Head of caudate nucleus (tissue), 42 donors: ENCODE data around the gene HEATR1.
"Not testable (repeated sequence)": the region's sequence is repeated elsewhere in the genome, so short reads cannot be mapped to it uniquely, and the experiment has no call there.

Source experiments
- DNase-seq, 42 donors: peaks; one replicate each; pipeline versions ENCODE4 v3.0.0 to v3.0.0-alpha.2; 2020 to 2021; ENCODE audit warnings: mixed read lengths in 7 of 42
- intact Hi-C: fragments of 100-400 bp; cut with DNase I; formaldehyde crosslinking; loops from one replicate; pipeline ENCODE4 v1.15.0; 2022

HEATR1 gene

DNA sequence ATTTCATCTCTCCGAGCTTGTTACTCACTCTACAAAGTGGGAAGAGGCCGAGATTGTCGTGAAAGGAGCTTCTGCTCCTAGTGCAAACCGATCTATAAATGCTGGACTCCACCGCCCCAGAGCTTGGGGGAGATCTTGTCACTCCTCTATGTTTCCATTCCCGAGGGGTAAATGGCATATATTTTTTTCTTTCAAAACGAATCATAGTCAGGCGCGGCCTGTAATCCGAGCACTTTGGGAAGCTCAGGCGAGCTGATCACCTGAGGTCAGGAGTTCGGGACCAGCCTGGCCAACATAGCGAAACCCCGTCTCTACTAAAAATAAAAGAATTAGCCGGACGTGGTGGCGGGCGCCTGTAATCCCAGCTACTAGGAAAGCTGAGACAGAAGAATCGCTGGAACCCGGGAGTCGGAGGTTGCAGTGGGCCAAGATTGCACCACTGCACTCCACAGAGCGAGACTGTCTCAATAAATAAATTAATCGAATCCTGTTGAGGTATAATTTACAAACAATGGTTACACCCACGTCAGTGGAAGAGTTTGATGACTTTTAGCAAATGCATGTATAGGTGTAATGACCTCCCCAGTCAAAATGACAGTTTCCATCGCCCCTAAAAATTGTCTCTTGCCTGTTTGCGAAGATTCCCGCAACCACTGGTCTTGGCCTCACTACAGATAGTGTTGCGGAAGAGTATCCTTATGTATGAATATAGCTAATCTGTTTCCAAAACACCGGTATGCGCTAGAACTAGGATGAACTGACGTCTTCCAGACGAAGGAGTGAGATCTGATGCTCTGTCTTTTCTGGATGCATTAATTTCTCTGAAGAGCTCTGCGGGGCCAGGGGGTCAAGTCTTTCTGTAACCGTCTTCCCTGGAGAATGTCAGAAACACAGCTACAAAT is 840 bp upstream of the HEATR1 start:
- DNase-seq, result peak in 3 of 42 donors; percentile 3 to 18 (median 4)
- intact Hi-C loops, result loop anchor here (1.0 to 10.0 kb wide), 3 partner anchors 90 to 500 kb away; partner anchors contain the start of gene MTR

DNA sequence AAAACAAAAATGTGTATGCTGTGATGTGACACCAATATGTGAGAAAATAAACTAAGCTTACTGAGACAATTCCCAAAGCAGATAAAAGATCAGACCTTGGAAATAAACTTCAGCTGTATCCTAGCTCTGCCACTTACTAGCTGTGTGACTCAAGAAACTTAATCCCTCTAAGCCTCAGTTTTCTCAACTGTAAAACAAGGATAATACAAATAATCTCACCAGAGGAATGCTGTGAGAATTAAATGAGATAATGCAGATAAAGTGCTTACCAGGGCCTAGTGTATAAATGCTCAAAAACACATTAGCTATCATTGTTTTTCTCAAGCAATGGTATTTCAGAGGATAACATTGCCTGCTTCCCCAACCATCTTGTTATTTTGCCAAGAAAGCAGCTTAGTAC is 2.1 kb downstream of the HEATR1 start:
- intact Hi-C loops, result loop anchor here (10.0 kb wide), 2 partner anchors 93 to 497 kb away; no protein-coding TSS in a partner anchor

GRCh38 chr1:236590553-236591150 is 13.7 kb downstream of the HEATR1 start:
- intact Hi-C loops, result no loop called here
- no peak for DNase-seq

More for the DNA sequence above, 2.1 kb downstream of the HEATR1 start:
- DNase-seq, result no peak

- intact Hi-C loops, result no loop called here
- no peak for DNase-seq
Observed at GRCh38 chr1:236589531-236589930, 14.8 kb downstream of the HEATR1 start.

DNA sequence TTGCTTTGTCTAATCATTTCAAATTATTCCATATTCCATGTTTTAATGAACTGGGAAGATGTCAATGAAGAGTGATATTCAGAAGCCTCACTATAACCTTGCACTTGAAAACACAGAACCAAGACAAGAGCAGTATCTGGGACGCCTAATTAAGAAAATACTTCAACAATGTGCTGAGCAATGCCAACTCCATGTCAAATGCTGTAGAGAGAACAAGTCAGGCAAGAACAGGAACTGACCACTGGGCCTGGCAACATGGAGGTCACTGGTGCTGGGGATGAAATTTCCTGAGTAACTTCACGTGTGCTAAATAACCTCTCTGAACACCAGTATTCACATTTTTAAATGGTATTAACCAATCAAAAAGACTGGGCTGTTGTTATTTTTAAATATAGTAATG is 22.8 kb downstream of the HEATR1 start:
- DNase-seq, result no peak
- intact Hi-C loops, result no loop called here

DNA sequence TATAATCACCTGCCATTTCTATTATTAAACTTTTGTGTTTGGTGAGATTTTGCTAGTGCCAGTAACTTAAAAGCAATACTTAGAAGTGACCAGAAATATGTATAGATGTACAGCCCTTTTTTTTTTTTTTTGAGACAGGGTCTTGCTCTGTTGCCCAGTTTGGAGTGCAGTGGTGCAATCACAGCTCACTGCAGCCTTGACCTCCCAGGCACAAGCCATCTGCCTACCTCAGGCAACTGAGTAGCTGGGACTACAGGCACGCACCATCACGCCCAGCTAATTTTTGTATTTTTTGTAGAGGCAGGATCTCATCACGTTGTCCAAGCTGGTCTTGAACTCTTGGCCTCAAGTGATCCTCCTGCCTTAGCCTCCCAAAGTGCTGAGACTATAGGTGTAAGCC is 23.9 kb downstream of the HEATR1 start:
- intact Hi-C loops, DNase-seq: not testable (repeated sequence)

- DNase-seq, result no peak
- intact Hi-C loops, result no loop called here
Observed at GRCh38 chr1:236578661-236579060, 25.7 kb downstream of the HEATR1 start.

- DNase-seq, intact Hi-C loops: not testable (repeated sequence)
Observed at GRCh38 chr1:236577041-236577440, 27.3 kb downstream of the HEATR1 start.

DNA sequence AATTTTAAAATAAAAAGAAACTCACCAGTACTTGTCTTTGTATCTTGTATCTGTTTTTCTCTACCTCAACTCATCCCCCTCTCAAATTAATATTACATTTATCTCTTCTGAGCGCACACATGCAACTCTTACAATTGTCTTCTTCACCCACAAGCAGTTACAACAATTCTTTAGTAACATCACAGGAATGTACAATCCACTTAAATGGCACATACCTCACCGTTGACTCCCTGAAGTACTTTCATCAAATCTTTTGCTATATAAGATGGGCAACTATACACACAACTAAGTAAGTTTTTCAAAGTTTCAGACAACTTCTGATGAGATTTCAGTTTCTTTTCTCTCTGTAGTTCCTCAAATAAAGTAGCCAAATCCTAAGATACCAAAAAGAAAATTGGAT is 28.3 kb downstream of the HEATR1 start:
- DNase-seq, result no peak
- intact Hi-C loops, result no loop called here

DNA sequence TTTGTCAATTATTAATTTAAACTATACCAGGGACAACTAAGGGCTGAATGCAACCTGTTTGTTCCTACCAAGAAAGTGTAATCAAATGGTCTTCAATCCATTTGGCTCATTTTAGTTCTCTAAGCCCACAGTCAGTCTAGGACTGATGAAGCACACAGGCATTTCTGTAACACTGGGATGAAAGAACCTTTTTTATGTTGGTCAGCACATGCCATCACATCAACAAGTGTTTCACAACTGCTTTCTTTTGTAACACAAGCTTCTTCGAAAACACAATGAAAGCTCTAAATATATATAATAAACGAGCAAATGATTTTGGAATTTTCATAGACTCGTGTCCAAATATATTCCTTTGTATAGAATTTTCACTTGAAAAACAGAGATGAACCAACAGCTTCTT is 28.8 kb downstream of the HEATR1 start:
- intact Hi-C loops, result no loop called here
- DNase-seq, result peak in 2 of 42 donors; percentile 5 to 17

DNA sequence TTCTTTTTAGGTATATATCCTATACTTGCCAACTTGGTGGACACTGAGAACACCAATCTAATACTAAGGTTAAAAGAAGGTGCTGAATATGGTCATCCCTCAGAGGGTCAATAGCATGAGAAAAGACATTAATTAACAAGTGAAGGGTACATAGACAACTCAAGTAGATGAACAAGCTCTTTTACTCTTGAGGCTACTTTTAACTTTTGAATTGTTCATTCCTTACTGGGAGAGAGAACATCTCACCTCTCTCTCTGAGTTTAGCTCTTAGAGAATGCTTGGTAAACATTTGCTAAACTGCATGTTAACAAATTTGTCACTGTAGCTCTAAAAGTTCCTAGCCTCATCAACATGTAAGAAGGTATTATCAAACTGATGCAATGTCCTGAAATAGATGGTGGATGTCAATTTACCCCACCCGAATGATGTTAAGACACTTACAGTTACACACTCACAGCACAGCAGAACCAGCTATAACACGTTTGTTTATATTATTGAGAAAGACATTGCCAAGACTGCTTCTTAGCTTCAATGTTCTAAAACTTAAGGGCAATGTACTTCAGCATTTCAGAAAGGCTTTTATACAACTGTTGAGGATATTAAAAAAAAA is 35.9 kb downstream of the HEATR1 start:
- no peak for DNase-seq
- intact Hi-C loops, result no loop called here

- intact Hi-C loops, result no loop called here
- DNase-seq, result no peak
Observed at GRCh38 chr1:236565530-236565929, 38.8 kb downstream of the HEATR1 start.

- DNase-seq, result no peak
- intact Hi-C loops, result no loop called here
Observed at GRCh38 chr1:236561976-236562375, 42.3 kb downstream of the HEATR1 start.

DNA sequence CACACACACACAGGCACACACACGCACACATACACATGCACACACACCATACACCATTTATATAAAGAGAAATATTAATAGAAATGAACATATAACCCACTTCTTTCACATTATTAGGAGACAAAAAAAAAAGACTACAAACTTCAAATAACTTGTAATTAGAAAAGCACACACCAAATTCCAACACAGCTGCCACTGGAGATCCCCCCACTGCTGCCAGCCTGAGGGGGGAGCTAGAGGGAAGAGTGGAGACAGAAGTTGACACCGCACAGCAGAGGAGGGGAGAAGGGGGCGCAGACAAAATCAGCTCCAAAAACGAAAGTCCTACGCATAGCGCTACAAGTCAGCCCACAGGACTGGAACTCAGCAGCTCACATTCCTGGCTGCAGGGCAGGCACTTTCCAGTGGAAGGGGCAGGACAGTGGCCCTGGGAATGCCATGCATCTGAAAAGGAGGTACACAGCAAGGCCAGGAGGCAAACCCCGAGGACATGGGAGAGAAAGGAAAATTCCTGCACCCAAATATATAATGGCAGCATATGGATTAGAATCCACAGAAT is 44.0 kb downstream of the HEATR1 start:
- no peak for DNase-seq
- intact Hi-C loops, result no loop called here

DNA sequence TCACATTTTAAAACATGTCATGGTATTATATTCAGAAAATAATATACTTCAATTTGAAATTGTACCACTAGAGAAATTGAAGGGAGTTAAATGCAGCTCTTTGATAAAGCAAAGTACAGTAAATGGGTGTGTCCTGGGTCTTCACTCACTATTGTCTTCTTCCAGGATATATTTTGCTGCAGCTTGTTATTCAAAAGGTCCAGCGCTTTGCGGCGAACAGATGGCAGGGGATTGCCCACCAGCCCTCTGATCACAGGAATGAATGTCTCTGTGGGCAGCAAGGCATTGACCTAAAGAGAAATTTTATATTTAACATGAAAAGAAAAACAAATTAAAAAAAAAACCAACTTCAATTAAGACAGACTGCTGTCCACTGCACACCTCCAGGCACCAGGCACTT is 45.5 kb downstream of the HEATR1 start:
- no peak for DNase-seq
- intact Hi-C loops, result no loop called here

DNA sequence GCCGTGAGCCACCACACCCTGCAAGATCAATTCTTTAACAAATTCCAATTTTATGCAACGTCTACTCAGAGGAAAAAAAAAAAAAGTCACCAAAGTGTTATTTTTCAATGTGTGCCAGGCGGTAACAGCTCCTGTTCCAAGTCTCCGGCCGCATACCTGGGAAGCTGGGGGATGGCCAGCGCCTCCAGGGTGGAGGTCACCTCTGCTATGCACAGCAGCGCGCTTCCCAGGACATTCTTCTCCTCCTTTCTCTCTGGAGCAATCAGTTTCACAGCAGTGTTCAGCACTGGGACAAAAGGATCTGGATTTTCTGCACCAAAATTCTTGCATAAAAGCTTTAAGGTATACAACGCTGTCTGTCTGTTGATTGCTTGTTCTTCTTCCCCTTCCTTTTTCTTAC is 46.2 kb downstream of the HEATR1 start:
- no peak for DNase-seq
- intact Hi-C loops, result no loop called here

GRCh38 chr1:236556606-236557005 is 47.7 kb downstream of the HEATR1 start:
- no peak for DNase-seq
- intact Hi-C loops, result no loop called here

GRCh38 chr1:236553370-236553769 is 50.9 kb downstream of the HEATR1 start:
- no peak for DNase-seq
- intact Hi-C loops, result no loop called here

- intact Hi-C loops, result no loop called here
- no peak for DNase-seq
Observed at GRCh38 chr1:236552901-236553300, 51.4 kb downstream of the HEATR1 start.

GRCh38 chr1:236552096-236552495 is 52.2 kb downstream of the HEATR1 start:
- DNase-seq, result no peak
- intact Hi-C loops, result no loop called here
